ACHN (cell line): ENCODE measurements around the gene STUB1.
"Not testable (repeated sequence)": the region's sequence is repeated elsewhere in the genome, so short reads cannot be mapped to it uniquely, and the experiment has no call there.

Source experiments
- DNase-seq: peaks from one replicate; pipeline ENCODE4 v3.0.0-alpha.2; 2015
- in situ Hi-C: cut with HindIII; loops from 2 replicates; pipeline ENCODE4 v1.10.0; 2017; ENCODE audit warnings: low sequenced_read_pairs, low pct_ligation_motif_present, low pct_unique_long_range_greater_than_20kb

The STUB1 gene

GRCh38 chr16:704552-705380 is 24.6 kb downstream of the STUB1 start:
- in situ Hi-C loops, result no loop called here
- DNase-seq, result no peak

GRCh38 chr16:705431-706188 is 25.4 kb downstream of the STUB1 start, which contains the start of gene FBXL16:
Gene FBXL16 (minus strand): TSS chr16:705801. CDS start chr16:697405, 8,396 bp downstream.
- in situ Hi-C loops, result no loop called here
- no peak for DNase-seq

GRCh38 chr16:706189-707061 is 26.2 kb downstream of the STUB1 start:
- in situ Hi-C loops, result no loop called here
- DNase-seq, result no peak

- no peak for DNase-seq
- in situ Hi-C loops, result no loop called here
These were observed 26.9 kb downstream of the STUB1 start for GRCh38 chr16:707062-707538.

- in situ Hi-C loops, result no loop called here
- DNase-seq, result no peak
These were observed 27.8 kb downstream of the STUB1 start for GRCh38 chr16:708019-708418.

GRCh38 chr16:708959-709358 is 28.7 kb downstream of the STUB1 start:
- no peak for DNase-seq
- in situ Hi-C loops, result no loop called here

- in situ Hi-C loops, result no loop called here
These were observed 29.6 kb downstream of the STUB1 start for GRCh38 chr16:709566-710499.

GRCh38 chr16:710500-711075 is 30.4 kb downstream of the STUB1 start:
- in situ Hi-C loops, result no loop called here
- DNase-seq, result no peak

More at GRCh38 chr16:709566-710499, 29.6 kb downstream of the STUB1 start:
- peak; percentile 72 for DNase-seq

GRCh38 chr16:711084-711483 is 30.9 kb downstream of the STUB1 start:
- no peak for DNase-seq
- in situ Hi-C loops, result no loop called here

- in situ Hi-C loops, result no loop called here
- DNase-seq, result peak; percentile 78
These were observed 31.5 kb downstream of the STUB1 start for GRCh38 chr16:711548-712320.

- peak; percentile 99 for DNase-seq
- in situ Hi-C loops, result not testable (repeated sequence)
These were observed 32.6 kb downstream of the STUB1 start for GRCh38 chr16:712740-713250.

- in situ Hi-C loops, result no loop called here
- peak; percentile 69 for DNase-seq
These were observed 33.9 kb downstream of the STUB1 start for GRCh38 chr16:714079-714478.

- in situ Hi-C loops, result no loop called here
These were observed 34.6 kb downstream of the STUB1 start, which contains the start of gene METRN for GRCh38 chr16:714558-715476. Gene METRN (plus strand): TSS chr16:715118. CDS start chr16:715290, 172 bp downstream.

GRCh38 chr16:715477-716199 is 35.4 kb downstream of the STUB1 start:
- peak; percentile 68 for DNase-seq
- in situ Hi-C loops, result no loop called here

More at GRCh38 chr16:714558-715476, 34.6 kb downstream of the STUB1 start, which contains the start of gene METRN:
- DNase-seq, result peak; percentile 96

- DNase-seq, result peak; percentile 72
- in situ Hi-C loops, result no loop called here
These were observed 36.0 kb downstream of the STUB1 start for GRCh38 chr16:716200-716568.
